ENCODE measurements around the gene TBCD.

The TBCD gene

DNA sequence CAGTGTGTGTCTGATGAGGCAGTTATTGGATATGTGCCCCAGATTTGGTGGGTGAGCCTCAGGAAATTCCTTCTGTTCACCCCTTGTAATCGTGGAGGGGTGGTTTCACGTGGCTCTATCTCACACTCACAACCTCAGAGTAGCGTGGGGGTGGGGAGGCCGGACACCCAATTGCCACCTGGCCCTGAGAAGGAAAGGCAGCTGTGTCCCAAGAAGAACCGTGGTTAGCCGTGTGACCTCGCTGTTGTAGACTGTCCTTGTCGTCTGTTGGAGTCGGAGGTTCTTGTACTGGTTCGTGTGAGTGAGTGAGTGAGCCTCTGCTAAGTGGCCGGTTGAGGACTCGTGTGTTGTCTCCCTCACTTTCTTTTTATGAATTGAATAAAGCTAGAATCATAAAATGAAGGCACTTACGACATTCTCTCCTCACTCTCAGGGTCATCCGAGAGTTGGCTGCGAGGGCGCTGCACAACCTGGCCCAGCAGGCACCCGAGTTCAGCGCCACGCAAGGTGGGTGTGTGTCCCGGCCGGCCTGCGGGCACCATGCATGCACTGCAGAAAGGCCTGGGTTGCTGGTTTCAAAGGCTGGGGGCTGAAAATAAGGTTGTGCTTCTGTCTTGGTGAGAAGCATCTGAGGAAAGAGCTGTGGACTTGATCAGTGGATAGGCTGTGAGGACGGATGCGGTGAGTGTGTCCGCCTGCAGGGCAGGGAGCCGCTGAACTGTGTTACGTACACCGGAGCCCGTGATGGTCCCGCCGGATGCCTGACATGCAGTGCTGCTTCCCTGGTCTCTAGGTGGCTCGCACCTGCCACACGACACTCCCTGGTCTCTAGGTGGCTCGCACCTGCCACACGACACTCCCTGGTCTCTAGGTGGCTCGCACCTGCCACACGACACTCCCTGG, 151.4 kb downstream of the TBCD start:
- POLR2A ChIA-PET = interaction anchor here (0.8 kb wide), 1 partner anchor 34 kb away, joined by 3 read pairs; no protein-coding TSS in a partner anchor
- peaks cover 0 to 72% of the 10 kb centered on the region in 2 experiments; a peak in 1 of 3 replicates for H3K36me3 ChIP-seq (ENCODE audit: control insufficient read depth in 2 of 2, insufficient read depth in 1 of 2, low read length in 2 of 2)
- no peak overlapping the region for H3K4me3 ChIP-seq (ENCODE audit: low read depth, low read length)
- no peaks in the 10 kb centered on the region for H3K9me3 ChIP-seq (ENCODE audit: control insufficient read depth, insufficient read depth, low read depth, low read length)
- CTCF ChIA-PET = no interaction called here
- no peak overlapping the region for H3K27ac ChIP-seq (ENCODE audit: extremely low read depth, low read depth, low read length)
- no peak for TF ChIP-seq ZNF521 (tag by site-specific recombination; IDR thresholded peaks at IDR 0.05)
- TF ChIP-seq ZNF596 (tag by site-specific recombination; IDR thresholded peaks at IDR 0.05) = no peak
- TF ChIP-seq, protein P1, sequence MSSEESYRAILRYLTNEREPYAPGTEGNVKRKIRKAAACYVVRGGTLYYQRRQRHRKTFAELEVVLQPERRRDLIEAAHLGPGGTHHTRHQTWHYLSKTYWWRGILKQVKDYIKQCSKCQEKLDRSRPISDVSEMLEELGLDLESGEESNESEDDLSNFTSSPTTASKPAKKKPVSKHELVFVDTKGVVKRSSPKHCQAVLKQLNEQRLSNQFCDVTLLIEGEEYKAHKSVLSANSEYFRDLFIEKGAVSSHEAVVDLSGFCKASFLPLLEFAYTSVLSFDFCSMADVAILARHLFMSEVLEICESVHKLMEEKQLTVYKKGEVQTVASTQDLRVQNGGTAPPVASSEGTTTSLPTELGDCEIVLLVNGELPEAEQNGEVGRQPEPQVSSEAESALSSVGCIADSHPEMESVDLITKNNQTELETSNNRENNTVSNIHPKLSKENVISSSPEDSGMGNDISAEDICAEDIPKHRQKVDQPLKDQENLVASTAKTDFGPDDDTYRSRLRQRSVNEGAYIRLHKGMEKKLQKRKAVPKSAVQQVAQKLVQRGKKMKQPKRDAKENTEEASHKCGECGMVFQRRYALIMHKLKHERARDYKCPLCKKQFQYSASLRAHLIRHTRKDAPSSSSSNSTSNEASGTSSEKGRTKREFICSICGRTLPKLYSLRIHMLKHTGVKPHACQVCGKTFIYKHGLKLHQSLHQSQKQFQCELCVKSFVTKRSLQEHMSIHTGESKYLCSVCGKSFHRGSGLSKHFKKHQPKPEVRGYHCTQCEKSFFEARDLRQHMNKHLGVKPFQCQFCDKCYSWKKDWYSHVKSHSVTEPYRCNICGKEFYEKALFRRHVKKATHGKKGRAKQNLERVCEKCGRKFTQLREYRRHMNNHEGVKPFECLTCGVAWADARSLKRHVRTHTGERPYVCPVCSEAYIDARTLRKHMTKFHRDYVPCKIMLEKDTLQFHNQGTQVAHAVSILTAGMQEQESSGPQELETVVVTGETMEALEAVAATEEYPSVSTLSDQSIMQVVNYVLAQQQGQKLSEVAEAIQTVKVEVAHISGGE (tag by site-specific recombination; conservative IDR thresholded peaks at IDR 0.05; ENCODE audit: low read depth) = no peak
- TF ChIP-seq, protein P2, sequence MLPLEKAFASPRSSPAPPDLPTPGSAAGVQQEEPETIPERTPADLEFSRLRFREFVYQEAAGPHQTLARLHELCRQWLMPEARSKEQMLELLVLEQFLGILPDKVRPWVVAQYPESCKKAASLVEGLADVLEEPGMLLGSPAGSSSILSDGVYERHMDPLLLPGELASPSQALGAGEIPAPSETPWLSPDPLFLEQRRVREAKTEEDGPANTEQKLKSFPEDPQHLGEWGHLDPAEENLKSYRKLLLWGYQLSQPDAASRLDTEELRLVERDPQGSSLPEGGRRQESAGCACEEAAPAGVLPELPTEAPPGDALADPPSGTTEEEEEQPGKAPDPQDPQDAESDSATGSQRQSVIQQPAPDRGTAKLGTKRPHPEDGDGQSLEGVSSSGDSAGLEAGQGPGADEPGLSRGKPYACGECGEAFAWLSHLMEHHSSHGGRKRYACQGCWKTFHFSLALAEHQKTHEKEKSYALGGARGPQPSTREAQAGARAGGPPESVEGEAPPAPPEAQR (tag by site-specific recombination; IDR thresholded peaks at IDR 0.05) = no peak
- no peak for TF ChIP-seq ZNF146 (tag by site-specific recombination; IDR thresholded peaks at IDR 0.05)
- no peak for TF ChIP-seq ZNF37A (tag by site-specific recombination; IDR thresholded peaks at IDR 0.05)
- no peak for TF ChIP-seq ZNF555 (tag by site-specific recombination; conservative IDR thresholded peaks at IDR 0.05)
- TF ChIP-seq, protein P3, sequence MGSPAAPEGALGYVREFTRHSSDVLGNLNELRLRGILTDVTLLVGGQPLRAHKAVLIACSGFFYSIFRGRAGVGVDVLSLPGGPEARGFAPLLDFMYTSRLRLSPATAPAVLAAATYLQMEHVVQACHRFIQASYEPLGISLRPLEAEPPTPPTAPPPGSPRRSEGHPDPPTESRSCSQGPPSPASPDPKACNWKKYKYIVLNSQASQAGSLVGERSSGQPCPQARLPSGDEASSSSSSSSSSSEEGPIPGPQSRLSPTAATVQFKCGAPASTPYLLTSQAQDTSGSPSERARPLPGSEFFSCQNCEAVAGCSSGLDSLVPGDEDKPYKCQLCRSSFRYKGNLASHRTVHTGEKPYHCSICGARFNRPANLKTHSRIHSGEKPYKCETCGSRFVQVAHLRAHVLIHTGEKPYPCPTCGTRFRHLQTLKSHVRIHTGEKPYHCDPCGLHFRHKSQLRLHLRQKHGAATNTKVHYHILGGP (tag by site-specific recombination; IDR thresholded peaks at IDR 0.05) = no peak
- TF ChIP-seq GLIS2 (tag by site-specific recombination; IDR thresholded peaks at IDR 0.05) = no peak
- TF ChIP-seq ZNF658 (tag by site-specific recombination; IDR thresholded peaks at IDR 0.05) = no peak
- no peak for TF ChIP-seq REPIN1 (tag by site-specific recombination; IDR thresholded peaks at IDR 0.05; ENCODE audit: low read depth)
- no peaks in the 10 kb centered on the region for H3K4me1 ChIP-seq (ENCODE audit: control insufficient read depth, insufficient read depth, low read length)

DNA sequence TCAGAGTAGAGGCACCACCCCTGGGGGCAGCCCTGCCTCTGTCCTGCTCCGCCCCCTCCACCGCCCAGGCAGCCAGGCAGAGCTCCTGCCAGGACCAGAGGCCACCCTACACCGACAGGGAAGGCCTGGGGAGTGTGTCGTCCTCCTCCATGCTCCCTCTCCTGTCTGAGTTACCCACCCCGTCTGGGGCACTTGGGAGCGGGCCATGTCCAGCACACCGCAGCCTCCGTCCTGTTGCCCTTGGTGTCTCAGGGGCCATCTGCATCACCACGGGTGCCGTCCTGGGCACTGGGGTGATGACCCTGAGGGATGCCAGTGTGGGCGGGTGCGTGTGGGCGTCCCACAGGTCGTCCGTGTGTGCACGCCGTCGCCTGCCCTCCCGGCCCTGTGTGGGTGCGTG, 153.3 kb downstream of the TBCD start:
- ChIA-PET POLR2A (no interaction called here), CTCF (interaction anchor here (0.6 kb wide), 1 partner anchor 592 kb away, joined by 3 read pairs; no protein-coding TSS in a partner anchor)
- Histone ChIP-seq H3K4me1 (ENCODE audit: control insufficient read depth, insufficient read depth, low read length) (no peaks in the 10 kb centered on the region), H3K27ac (ENCODE audit: extremely low read depth, low read depth, low read length) (no peak overlapping the region), H3K4me3 (ENCODE audit: low read depth, low read length) (no peak overlapping the region), H3K36me3 (ENCODE audit: control insufficient read depth in 2 of 2, insufficient read depth in 1 of 2, low read length in 2 of 2) (peaks cover 0 to 67% of the 10 kb centered on the region in 2 experiments; a peak in 1 of 3 replicates), H3K9me3 (ENCODE audit: control insufficient read depth, insufficient read depth, low read depth, low read length) (no peaks in the 10 kb centered on the region)
- no peak for TF ChIP-seq ZNF155 (tag by site-specific recombination; IDR thresholded peaks at IDR 0.05)
- no peak for TF ChIP-seq ZNF302 (tag by site-specific recombination; IDR thresholded peaks at IDR 0.05; ENCODE audit: low read depth)
- TF ChIP-seq ZFHX2 (tag by site-specific recombination; conservative IDR thresholded peaks at IDR 0.05) = peak; percentile 66
- peak; percentile 66 for TF ChIP-seq EGR2 (tag by site-specific recombination; IDR thresholded peaks at IDR 0.05; ENCODE audit: low read depth)

Data from HEK293 (cell line).